OCI-LY7 (cell line): ENCODE measurements around the gene RHBDF1.

Source experiments
- CTCF ChIP-seq: fragments of 200-600 bp; sonication (generic); conservative IDR thresholded peaks from 2 replicates; pipeline ENCODE4 v1.5.1; 2014; ENCODE audit warnings: mild to moderate bottlenecking, antibody characterized with exemption, low read length, moderate library complexity, mixed read lengths
- EZH2phosphoT487 ChIP-seq: fragments of 200-600 bp; sonication (generic); IDR thresholded peaks from 2 replicates; pipeline ENCODE4 v1.6.1; 2018; ENCODE audit warnings: low read depth, borderline replicate concordance, mild to moderate bottlenecking, mixed run types, antibody characterized with exemption, low read length, moderate library complexity, mixed read lengths

GRCh38 chr16:47234-47633 is 25.2 kb downstream of the RHBDF1 start:
- TF ChIP-seq CTCF (no peak), EZH2phosphoT487 (no peak)
